GM19452 (cell line): ENCODE data around the gene PEX7.
"Not testable (repeated sequence)": the region's sequence is repeated elsewhere in the genome, so short reads cannot be mapped to it uniquely, and the experiment has no call there.

ENCODE experiments used
- ATAC-seq: cut with Tn5 transposase; IDR thresholded peaks from one replicate; pipeline ENCODE4 v1.9.1; 2021; ENCODE audit not compliant: unreplicated experiment

The PEX7 gene

DNA sequence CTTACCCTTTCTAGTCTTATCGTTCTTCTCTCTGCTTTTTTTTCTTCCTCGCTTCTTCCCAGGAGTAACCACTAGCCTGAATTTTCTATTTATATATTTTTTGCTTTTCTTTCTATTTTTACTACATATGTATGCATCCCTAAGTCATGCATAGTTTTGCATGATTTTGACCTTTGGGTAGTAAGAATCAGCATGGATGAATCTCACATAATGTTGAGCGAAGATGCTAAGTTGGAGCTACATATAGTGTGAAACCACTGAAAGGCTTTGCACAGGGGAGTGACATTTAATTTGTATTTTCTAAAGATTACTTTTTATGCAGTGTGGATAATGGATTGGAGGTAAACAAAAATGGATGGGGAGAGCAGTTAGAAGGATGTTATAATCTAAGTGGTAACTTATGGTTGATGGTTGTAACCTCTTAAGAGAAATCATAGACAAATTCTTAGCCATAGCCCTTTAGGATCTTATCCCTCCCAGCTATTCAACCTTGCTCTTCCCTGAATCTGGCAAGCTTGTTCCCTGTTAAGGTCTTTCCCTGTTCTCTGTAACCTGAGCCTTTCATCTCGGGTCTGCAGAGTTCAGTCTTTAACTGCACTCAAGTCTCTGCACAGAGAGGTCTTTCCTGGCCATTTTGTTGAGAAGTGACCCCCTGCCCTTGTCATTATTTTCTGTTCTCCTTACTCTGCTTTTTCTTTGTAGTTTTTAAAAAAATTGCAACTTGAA lies 18.0 kb downstream of the PEX7 start:
- no peak for ATAC-seq

DNA sequence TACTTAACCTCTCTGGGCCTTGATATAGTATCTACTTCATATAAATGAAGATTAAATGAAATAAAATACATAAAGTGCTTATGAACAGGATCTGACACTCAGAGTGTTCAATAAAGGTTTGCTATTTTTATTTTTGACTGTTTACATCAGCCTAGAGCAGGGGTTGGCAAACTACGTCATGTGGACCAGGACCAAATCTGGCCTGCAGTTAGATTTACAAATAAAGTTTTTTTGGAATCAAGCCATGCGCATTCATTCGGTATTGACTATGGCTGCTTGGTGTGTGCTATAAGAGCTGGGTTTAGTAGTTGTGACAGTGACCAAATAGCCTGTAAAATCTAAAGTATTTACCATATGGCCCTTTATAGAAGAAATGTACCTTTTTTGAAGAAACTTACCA lies 20.8 kb downstream of the PEX7 start:
- ATAC-seq: no peak

DNA sequence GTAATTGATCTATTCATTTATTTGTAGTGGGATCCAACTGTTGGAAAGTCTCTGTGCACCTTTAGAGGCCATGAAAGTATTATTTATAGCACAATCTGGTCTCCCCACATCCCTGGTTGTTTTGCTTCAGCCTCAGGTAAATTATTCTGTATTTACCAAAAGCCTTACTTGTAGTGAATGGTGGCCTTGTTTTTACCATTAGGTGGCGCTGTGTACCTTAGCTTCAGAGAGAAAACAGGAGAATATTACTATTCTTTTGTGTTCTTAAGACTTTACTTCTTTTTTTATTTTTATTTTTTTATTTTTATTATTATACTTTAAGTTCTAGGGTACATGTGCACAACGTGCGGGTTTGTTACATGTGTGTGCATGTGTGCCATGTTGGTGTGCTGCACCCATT lies 23.7 kb downstream of the PEX7 start:
- no peak for ATAC-seq

DNA sequence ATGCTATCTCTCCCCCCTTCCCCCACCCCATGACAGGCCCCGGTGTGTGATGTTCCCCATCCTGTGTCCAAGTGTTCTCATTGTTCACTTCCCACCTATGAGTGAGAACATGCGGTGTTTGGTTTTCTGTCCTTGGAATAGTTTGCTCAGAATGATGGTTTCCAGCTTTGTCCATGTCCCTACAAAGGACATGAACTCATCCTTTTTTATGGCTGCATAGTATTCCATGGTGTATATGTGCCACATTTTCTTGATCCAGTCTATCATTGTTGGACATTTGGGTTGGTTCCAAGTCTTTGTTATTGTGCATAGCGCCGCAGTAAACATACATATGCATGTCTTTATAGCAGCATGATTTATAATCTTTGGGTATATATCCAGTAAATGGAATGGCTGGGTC lies 24.1 kb downstream of the PEX7 start:
- ATAC-seq: not testable (repeated sequence)

DNA sequence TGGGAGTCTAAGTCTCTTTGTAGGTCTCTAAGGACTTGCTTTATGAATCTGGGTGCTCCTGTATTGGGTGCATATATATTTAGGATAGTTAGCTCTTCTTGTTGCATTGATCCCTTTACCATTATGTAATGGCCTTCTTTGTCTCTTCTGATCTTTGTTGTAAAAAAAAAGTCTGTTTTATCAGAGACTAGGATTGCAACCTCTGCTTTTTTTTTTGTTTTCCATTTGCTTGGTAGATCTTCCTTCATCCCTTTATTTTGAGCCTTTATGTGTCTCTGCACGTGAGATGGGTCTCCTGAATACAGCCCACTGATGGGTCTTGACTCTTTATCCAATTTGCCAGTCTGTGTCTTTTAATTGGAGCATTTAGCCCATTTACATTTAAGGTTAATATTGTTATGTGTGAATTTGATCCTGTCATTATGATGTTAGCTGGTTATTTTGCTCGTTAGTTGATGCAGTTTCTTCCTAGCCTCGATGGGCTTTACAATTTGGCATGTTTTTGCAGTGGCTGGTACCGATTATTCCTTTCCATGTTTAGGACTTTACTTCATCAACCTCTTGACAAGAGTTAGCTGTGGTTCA lies 27.7 kb downstream of the PEX7 start:
- ATAC-seq: not testable (repeated sequence)

- ATAC-seq: no peak
These were observed 37.0 kb downstream of the PEX7 start for GRCh38 chr6:136859430-136859829.

GRCh38 chr6:136860043-136860442 lies 37.7 kb downstream of the PEX7 start:
- ATAC-seq: no peak

- no peak for ATAC-seq
These were observed 40.3 kb downstream of the PEX7 start for GRCh38 chr6:136862662-136863061.

- ATAC-seq: no peak
These were observed 41.4 kb downstream of the PEX7 start for GRCh38 chr6:136863752-136864151.

DNA sequence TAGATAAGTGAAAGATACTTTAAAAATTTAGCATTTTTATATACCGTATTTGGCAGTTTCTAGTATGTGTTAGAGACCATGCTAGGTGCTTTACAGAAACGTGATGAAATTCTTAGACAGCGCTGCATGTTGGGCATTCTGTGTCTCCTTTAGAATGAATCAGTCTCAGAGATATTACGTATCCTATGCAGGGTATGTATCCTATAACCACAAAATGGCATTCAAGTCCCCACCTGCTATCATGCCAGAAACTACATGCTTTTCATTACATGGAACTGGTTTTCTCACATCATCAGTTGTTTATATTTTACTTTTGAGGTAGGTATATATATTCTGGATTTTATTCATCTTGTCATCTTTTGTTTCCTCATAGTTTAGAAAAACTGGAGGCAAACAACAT lies 42.3 kb downstream of the PEX7 start:
- ATAC-seq: no peak

DNA sequence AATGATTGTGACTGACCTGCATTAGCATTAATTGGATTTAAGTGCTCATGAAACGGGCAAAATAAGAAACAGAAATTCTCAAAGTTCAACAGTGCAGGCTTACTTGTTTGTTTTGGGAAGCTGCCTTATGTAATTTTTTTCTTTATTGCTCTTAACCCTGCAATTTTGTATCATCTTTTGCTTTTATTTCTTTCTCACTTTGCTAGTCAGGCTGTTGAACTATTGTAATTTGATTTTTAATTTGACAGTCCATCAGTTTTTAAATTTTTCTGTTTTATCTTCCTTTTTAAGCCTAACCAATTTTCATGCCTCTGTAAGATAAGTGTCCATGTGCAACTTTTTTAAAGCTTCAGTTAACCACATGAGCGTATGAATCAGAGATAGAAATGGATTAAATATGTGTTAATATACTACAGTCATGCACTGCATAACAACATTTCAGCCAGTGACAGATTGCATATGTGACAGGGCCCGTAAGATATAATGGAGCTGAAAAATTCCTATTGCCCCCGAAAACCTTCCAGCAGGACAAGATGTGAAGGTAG lies 44.6 kb downstream of the PEX7 start:
- no peak for ATAC-seq

- ATAC-seq: no peak
These were observed 47.1 kb downstream of the PEX7 start for GRCh38 chr6:136869451-136869850.

DNA sequence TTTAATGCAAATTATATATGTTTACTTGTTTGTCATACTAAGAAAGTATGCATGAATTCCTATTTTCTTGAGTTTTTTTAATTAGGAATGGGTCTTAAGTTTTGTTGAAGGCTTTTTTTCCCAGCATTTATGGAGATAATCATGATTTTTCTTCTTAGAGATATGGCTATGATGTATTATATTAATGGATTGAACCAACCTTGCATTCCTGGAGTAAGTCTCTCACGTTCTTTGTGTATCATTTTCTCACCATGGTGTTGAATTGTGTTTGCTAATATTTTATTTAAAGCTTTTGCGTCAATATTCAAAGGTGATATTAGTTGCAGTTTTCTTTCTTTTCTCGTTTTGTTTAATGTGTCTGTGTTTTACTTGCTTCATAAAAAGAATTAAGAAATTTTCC lies 51.4 kb downstream of the PEX7 start:
- ATAC-seq: no peak

DNA sequence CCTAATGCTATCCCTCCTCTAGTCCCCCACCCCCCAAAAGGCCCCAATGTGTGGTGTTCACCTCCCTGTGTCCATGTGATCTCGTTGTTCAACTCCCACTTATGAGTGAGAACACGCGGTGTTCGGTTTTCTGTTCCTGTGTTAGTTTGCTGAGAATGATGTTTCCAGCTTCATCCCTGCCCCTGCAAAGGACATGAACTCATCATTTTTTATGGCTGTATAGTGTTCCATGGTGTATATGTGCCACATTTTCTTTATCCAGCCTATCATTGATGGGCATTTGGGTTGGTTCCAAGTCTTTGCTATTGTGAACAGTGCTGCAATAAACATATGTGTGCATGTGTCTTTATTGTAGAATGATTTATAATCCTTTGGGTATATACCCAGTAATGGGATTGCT lies 54.1 kb downstream of the PEX7 start:
- not testable (repeated sequence) for ATAC-seq

GRCh38 chr6:136880748-136881460 lies 58.5 kb downstream of the PEX7 start:
- ATAC-seq: no peak

GRCh38 chr6:136886091-136886490 lies 63.7 kb downstream of the PEX7 start:
- ATAC-seq: no peak

DNA sequence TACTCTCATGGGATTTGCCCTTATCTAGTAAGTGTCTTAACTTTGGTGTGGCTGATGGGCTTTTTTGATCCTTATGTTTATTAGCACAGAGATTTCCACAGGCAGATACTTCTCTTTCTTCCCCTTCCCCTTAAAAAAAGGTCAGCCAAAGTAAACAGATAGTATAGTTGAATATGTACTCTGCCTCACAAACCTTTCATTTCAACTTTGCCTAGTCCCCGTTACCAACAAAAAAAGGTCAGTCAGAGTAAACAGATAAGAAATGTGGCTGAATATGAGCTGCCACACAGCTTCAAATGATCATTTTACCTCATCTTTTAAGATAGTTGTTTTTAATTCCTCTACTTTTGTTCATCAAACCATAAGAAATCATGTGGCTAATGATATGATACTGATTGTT lies 65.6 kb downstream of the PEX7 start:
- ATAC-seq: no peak

GRCh38 chr6:136889271-136890193 lies 67.1 kb downstream of the PEX7 start:
- no peak for ATAC-seq

DNA sequence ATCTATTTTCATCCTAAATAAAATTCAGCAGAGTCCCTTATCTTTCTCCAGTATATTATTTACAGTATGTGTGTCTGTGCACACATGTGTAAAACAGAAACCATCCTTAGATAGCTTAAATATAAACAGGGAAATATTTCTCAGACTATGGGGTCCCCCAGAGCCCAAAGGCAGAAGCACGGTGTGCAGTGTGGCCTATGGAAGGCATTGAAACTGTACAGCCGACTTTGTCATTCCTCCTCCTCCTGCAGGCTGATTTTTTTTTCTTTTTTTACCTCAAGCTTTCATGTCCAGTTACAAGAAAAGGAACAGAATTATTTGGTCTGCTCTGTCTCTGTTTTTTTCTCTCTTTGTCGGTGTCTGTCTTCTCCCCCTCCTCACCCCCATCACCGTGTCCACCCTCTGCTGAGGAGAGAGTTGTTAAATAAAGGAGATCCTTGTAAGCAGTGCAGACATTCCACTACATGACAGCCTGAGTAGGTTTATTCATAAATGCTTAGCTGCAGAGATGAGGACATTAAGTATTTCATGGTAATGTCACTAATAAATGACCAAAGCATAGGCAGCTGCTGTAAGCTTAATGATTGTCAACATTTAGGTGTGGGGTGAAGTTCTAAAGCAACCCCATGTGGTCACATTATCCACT lies 67.9 kb downstream of the PEX7 start:
- ATAC-seq: no peak

DNA sequence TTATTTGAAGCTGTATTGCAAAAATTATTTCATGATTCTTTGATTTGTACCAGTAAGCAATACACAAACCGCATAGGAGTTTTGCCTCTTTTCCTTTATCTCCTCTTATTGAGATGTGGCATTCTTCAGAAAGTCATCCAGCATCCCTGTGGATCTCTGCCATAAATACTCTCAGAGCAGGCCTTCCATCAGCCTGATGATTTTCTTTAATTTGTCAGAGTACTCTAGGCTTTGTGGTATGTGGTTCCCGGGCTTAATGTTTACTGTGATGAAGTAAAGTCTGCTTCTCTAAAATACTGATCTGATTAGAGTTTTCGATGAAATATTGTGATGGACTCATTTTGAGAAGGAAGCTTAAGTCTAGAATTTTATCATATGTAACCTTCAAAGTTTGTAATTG lies 68.6 kb downstream of the PEX7 start:
- ATAC-seq: no peak
